ENCODE data around the gene ZNF330.
"Not testable (repeated sequence)": the region's sequence is repeated elsewhere in the genome, so short reads cannot be mapped to it uniquely, and the experiment has no call there.

ZNF330 gene

DNA sequence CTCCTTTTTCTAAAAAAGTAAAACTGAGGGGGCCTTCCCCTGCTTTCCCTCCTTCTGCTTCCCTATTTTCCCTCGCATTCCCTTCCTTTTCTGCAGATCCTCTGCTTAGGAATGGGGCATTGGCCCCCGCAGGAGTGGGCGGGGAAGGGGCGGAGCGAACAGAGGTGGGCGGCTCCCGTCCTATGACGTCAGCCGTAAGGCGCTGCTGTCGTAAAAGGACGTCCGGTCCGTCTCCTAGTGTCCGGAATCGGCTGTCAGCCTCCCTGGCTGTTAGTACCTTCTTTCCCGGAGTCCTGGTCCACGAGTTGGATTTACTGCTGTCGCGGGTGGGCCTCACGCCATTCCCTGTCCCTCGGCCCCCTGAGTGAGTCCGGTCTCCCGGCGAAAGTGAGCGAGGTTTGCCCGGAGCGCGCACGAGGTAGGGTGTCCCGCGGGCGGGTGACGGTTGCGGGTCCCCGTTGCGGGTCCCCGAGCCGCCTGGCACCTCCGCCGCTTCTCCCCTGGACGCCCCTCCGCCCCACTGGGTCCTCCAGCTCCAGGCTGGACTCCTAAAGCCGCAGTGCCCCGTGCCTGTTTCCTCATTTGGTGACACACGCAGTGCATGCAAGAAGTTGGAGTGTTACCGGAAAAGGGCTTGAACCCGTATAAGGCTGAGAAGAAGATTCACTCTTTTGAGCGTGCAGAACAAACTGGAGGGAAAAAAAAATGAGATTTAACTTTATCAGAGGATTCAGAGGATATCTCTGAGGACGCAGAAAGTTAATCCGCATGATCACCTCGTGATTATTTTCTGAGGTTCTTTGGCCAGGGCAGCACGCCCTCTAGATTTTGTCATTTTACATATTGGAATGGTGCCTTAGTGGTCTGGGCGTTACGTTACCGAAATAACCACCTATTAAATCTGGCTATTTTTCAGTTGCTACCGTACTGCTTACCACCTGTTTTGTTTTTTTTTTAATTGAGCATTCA is at the start of gene ZNF330:
Gene ZNF330 (plus strand): TSS at position 205 of the 969 bp plus-strand sequence. CDS start 1,477 bp downstream, outside the sequence.
- peak in 1 of 2 experiments; percentile 61 for DNase-seq

DNA sequence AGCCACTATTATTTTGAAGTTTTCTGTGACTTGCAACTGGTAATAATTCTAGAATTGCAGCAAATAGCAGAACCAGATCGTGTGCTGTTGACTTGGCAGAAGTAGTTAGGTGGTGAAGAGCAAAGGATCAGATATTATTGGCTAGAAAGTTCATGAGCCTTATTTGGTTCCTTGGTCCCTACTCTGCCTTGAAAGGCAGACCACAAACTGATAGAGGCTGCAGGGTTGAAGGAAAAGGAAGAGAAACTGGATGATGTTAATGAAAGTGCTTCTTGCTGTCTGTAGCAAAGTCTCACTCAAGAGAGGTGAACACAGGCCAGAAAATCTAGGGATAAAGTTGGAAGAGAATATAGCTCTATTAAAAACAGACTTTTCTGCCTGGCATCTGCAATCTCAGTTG is 46.2 kb upstream of the ZNF330 start:
- no peak for DNase-seq

DNA sequence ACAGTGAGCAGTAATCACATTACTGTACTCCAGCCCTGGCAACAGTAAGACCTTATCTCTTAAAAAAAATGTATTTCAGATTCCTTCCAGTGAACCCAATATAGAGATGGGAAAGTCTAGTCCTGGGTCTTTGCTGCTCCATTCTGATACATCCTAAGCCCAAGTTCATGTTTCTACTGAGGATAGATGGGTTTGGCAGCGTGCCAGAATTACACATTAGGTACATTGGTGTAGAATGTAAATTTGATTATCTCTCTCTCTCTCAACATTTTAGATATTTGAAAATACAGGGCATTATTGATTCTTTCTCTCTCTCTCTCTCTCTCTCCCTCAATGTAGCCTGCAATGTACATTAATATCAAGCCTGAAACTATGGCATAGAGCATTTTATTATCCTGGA is 43.5 kb upstream of the ZNF330 start:
- DNase-seq = no peak

DNA sequence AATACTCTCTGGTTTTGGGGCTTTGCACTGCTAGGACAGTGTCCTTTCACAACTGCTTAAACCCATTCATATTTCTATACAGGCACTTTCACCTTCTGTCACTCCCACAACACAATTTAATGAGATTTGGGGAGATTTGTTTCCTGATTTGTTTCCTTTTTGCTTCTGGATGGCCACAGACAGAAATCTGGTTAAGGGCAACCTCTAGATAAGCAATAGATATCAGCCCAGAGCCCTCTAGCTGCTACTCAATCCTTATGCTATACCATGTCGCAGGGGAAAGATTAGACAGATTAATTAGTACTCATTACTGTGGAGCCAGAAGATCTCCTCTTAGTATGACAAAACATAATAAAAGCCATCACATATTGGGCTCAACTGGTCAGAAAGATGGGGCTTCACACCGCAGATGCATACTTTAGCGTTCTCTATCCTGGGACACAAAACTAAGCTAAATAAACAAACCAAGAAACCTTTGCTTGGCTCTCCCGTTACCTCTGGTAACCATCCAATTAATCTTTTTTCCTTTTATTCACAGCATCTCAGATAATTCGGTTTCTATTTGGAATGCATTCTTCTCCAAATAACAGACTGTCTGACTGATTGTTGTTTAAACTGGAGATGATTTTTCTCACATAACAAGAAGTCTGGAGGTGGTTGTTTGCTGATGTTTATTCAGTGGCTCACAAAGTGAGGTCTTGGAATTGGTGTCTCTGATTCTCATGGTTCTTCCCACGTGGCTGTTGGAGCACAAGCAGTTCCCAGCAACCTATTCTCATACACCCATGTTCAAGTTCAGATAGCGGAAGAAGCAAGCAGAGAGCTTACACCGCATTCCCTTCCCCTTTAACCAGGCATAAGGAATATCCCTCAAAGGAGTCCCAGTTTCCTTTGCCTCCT is 41.0 kb upstream of the ZNF330 start:
- DNase-seq = no peak

DNA sequence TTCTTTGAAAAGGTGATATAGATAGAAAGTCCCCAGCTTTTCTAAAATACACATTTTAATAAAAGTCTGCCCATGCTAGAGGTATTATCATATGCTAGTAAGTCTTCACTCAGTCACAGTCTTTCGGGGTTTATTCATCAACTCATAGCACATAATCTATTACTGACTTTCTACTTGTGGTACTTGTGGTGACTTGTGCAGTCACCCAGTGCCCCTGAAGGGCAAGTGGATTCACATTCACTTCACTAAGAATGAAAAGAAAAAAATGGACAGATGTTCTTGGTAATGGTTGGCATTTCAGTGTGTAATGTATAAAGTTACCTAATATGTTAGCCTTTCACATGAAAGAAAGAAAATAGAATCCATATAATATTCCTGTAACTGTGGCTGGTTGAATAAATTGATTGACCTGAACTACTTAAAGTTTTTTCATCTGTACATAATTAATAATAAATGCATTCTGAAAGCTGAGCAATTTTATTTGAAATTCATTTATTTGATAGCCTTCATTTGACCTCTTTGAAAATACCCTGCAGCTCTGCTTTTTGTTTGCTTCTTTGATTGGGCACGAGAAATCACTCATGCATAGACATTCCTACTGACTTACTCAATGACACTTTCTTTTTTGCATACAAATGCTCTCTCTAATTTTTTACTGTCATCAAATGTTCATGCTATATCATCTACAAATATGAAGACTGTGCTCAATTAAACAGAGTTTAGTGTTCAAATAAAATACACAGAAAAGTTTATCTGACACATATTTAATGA is 39.5 kb upstream of the ZNF330 start:
- DNase-seq = no peak

DNA sequence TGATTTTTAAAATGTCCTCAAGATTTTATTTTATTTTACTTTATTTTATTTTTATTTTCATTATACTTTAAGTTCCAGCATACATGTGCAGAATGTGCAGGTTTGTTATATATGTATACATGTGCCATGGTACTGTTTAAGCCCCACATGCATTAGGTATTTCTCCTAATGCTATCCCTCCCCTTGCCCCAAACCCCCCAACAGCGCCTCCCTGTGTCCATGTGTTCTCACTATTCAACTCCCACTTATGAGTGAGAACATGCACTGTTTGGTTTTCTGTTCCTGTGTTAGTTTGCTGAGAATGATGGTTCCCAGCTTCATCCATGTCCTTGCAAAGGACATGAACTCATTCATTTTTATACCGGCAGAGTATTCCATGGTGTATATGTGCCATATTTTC is 37.2 kb upstream of the ZNF330 start:
- not testable (repeated sequence) for DNase-seq

DNA sequence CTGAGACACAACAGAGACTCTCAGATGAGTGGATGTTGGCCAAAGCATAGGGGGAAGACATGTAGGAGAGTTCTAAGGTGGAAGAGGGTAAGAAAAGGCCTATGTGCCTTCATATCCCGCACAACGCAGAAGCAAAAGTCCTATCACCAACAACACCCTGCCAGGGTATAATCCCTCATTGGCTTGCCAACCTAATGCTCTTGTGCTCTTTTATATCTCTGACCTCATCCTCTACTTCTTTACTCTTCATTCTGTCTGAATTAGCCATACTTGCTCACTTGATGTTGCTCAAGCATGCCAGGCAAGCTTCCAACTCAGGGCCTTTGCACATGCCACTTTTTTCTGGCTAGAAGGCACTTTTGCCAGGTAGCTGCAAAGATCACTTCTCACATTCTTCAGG is 28.1 kb upstream of the ZNF330 start:
- no peak for DNase-seq

DNA sequence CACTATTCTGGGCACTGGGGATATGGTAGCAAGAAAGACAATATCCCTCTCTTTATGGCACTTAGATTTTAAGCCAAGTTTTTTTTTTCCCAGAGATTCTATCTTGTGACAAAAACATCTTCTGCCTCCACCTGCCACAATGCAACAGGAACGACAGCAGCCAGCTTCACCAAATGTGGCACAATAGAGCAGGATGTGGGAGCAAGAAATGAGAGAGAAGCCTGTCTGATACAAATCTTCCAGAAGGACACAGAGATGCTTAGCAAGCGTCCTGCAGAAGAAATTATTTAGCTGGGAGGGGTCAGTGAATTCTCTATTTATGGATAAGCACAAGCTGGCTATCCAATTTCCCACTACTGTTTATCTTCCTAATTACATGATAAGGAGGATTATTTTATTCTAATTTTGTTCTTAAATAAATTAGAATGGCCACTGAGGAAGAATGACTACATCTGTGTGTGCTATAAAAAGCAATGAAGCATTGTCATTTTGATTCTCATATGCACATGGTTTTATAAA is 27.1 kb upstream of the ZNF330 start:
- no peak for DNase-seq

DNA sequence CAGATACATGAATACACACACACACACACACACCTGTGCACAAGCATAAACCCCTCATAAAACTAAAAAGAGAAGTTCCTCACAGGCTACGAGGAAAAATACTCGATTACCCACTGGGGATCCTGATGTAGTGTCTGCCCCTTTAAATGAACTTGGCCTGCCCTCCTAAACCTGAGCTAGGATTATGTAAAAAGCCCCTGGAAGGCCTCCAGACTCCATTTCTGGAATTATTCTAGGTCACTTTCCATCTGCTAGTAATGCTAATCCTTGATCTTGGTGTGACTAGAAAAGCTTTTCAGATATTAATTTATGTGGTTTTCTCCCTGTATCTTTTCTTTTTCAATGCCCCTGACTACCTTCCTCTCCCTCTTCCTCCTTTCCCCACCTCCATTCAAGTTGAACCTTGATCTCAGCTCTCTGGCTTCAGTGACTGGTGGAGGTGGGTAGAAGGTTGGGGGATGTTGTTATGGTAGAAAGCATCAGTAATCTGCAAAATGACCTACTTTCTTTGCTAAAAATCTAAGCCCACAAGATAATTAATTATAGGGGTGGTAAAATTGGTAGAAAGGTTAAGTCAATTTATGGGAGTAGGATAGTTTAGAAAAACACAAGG is 25.5 kb upstream of the ZNF330 start:
- DNase-seq = peak; percentile 5 to 63

DNA sequence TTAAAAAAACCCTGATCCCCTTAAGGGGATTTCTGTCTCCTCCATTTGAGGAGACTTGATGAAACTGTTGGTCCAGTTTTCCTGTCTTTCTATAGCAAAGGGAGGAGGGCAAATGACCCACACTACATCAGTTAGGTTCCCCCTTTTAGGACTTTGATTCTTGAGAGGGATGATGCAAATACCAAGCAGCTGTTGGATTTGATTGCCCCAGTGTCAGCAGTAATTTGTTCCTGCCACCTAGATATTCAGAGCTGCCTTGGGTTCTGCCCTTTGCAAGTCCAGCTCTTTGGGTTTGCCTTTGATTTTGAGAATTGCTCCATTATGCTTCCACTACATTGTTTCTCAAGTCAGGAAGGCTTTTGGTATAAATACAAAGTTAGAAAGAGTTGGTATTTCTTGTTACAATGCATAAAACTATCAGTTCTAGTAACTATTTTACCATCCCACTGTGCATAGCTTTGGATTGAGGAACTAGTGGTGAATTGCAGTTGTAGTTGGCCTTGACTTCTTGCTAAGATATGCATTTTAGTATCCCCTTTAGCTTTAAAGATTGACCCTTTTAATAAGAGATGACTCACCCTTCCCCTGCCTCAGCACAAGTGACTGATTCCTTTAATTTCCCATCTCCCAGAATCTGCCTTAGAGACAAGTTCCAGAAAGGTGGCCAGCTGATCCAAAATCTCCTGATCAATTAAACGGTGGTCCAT is 24.3 kb upstream of the ZNF330 start:
- DNase-seq = no peak

DNA sequence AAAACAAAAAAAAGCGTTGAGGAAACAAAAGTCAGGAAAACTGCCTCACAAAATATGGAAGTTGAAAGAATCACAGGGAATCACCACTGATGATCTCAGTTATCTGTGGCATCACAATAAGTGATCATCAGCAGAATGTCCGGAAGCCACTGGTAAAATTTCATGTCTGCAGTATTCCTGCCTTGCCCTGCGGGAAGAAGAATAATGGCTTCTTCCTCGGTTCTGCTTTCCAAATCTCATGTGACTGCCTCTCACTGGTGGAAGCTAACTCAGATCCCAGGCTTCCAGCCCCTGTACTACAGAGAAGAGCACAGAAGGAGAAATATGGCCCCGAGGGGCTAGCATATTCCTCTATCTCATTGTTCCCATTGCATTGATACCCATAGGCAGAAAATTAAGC is 12.7 kb upstream of the ZNF330 start:
- no peak for DNase-seq

DNA sequence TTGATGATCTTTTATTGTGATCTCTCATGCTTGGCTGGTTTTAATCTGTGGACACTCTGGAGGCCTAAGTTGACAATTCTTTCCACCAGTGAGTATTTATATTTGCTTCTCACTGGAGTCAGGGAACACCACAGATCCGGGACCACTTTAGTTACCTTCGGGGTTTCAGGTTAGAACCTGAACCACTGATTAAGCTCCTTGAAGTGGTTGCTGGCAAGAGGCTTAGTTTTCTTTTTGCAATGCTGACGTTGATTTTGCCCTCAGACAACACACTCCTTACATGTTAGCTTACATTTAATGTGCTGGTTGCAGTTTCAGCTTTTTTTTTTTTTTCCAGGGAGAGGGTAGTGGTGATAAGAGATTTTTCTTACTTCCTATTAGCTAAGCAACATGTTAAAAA is 10.5 kb upstream of the ZNF330 start:
- DNase-seq = no peak

DNA sequence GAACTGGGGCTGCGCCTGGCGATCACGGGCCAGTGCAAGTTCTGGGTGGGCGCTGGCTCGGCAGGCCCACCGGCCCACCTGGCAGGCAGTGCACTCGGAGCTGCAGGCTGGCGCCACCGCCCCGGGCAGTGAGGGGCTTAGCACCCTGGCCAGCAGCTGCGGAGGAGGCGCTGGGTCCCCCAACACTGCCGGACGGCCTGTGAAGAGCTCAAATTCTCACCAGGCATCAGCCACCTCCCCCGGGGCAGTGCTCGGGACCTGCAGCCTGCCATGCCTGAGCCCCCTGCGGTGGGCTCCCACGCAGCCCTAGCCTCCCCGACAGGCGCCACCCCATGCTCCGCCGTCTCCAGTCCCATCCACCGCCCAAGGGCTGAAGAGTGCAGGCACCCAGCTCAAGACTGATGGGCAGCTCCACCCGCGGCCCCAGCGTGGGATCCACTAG is 7.1 kb upstream of the ZNF330 start:
- no peak for DNase-seq

DNA sequence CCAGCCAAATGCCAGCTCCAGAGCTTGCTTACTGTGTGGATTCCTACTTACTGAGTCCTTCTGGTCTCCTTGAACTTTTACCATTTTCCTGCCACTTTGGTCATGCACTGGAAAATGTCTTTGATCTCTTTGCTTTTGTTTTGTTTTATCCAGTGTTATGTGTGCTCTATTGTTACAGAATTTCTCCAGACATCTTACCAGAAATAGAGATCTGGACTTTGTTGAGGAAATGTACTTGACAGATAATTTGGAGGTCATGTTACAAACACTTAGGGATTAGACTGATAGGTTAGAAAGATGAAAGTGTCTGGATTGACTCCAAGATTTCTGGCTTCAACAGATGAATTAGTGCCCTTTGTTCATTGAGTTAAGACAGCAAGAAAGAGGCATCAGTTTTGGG is 5.7 kb upstream of the ZNF330 start:
- no peak for DNase-seq

DNA sequence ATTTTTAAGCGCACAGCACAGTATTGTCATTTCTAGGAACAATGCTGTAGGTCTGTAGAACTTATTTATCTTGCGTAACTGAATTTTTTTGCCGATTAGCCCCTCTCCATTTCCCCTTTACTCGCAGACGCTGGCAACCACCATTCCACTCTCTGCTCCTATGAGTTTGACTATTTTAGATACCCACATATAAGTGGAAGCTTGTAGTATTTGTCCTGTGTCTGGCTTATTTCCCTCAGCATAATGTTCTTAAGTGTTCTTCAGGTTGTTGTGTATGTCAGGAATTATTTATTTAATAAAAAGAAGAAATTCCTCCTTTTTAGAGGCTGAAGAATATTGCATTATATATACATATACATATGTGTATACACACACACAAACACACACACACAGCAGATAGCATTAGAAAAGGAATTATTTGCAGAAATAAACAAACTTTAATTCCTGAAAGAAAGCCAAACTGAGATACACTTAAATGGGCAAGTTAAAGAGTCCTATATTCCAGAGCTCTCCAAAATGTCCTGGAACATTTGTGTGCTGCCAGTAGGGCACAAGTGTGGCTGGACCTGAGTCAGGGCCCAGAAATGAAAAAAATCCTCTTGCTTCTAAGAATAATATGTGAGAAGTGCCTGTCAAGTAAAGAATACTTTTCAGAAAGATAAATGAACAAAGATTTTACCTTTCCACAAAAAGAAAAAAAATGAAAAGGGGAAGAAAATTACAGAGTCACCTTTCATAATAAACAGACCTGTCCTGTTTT is 4.5 kb upstream of the ZNF330 start:
- DNase-seq = no peak

DNA sequence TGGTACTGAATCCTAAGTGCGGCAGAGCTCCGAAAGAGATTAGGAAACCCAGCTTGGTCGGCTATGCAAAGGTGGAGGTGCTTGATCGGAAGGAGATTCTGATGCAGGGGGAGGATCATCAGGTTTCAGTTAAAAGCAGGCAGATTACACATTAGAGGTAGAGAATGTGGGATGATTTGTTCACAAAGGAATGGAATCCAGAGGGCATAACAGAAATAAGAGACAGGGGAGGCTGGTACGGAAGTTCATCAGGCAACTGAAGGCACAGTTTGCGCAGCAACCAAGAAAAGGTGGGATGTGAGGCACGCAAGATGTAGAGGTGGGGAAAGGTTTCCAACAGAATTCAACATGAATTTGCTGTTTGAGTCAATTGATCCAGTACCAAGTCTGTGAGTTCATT is 424 bp upstream of the ZNF330 start:
- DNase-seq = no peak

DNA sequence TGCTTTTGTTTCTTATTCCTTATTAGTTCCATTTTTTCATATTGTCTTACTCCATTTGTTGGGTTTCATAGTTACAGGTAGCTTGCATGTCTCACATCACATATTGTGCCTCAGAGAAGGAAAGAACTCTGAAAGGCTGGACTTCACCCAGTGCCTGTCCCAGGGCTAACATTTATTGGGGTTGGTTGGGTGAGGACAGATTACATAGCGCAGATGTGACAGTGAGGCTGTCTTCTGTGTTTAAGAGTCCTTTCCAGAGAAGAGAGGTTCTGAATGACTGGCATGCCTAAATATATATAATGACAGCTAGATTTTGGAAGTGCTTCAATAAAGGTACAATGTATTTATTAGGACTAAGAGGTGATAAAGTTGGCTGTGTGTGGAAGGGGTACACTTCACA is 2.7 kb downstream of the ZNF330 start:
- no peak for DNase-seq

DNA sequence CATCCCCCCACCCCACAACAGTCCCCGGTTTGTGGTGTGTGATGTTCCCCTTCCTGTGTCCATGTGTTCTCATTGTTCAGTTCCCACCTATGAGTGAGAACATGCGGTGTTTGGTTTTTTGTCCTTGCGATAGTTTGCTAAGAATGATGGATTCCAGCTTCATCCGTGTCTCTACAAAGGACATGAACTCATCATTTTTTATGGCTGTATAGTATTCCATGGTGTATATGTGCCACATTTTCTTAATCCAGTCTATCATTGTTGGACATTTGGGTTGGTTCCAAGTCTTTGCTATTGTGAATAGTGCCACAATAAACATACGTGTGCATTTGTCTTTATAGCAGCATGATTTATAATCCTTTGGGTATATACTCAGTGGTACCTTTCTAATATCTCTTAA is 6.6 kb downstream of the ZNF330 start:
- not testable (repeated sequence) for DNase-seq

DNA sequence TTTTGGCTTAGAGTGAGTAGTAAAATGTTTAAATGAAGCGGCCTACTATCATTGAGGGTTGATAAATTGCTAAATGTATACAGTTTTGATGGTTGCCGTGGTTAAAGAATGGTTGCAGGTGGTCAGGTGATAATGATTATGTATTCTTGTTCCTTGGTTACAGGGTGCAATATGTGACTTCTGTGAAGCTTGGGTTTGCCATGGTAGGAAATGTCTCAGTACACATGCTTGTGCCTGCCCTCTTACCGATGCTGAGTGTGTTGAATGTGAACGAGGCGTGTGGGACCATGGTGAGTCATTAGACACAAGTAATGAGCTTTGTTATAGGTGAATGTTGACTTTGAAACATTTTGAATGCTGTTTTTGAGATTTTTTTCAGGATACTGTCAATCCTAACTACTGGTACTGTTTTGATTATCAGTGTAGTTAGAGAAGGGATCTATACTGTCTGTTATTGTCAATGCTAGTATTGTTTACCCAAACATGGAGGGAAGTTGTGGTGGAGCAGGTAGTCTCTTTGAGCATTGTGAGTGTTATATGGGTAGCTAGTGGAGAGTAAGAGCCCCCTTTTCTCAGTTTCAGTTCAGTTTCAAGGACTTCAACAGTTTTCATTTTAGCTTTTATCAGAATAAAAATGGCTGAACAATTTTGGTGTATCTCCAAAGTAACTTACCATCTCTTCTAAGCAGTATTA is 8.9 kb downstream of the ZNF330 start:
- no peak for DNase-seq

DNA sequence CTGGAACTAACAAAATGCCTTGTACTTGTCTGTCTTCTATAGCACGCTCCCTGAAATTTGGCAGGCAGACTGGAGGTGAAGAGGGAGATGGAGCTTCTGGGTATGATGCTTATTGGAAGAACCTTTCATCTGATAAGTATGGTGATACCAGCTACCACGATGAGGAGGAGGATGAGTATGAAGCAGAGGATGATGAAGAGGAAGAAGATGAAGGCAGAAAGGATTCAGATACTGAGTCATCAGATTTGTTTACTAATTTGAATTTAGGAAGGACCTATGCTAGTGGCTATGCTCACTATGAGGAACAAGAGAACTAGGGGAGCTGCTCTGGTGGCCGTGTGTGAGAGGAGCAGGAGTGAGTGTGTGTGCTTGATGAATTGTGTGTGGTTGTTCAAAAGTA is 13.0 kb downstream of the ZNF330 start:
- no peak for DNase-seq

Data from cerebellar nuclear complex (tissue), 1 donor.